CD4-positive, alpha-beta T cell treated with Interleukin-4 for 1 hour (primary cell): ENCODE measurements around the gene HOXC13.

ENCODE experiments used
- DNase-seq, 2 donors: peaks; one replicate each; pipeline ENCODE4 v3.0.0-alpha.2; 2020 to 2022

Gene HOXC13

GRCh38 chr12:53955036-53955775 lies 16.6 kb downstream of the HOXC13 start:
- DNase-seq = no peak

- no peak for DNase-seq
These were observed 17.2 kb downstream of the HOXC13 start for GRCh38 chr12:53955776-53956250.

GRCh38 chr12:53956251-53956887 lies 17.7 kb downstream of the HOXC13 start:
- no peak for DNase-seq

- DNase-seq = no peak
These were observed 18.4 kb downstream of the HOXC13 start for GRCh38 chr12:53956914-53957536.

- DNase-seq = no peak
These were observed 19.5 kb downstream of the HOXC13 start for GRCh38 chr12:53958128-53958527.

- DNase-seq = no peak
These were observed 20.7 kb downstream of the HOXC13 start for GRCh38 chr12:53959314-53959713.

GRCh38 chr12:53960187-53961024 lies 21.8 kb downstream of the HOXC13 start:
- DNase-seq = no peak

GRCh38 chr12:53961025-53961761 lies 22.6 kb downstream of the HOXC13 start:
- no peak for DNase-seq

- DNase-seq = no peak
These were observed 24.4 kb downstream of the HOXC13 start for GRCh38 chr12:53963005-53963404.

- DNase-seq = no peak
These were observed 25.0 kb downstream of the HOXC13 start for GRCh38 chr12:53963434-53964314.

GRCh38 chr12:53964315-53964713 lies 25.7 kb downstream of the HOXC13 start:
- DNase-seq = no peak

GRCh38 chr12:53965281-53966084 lies 26.9 kb downstream of the HOXC13 start:
- DNase-seq = no peak

- DNase-seq = no peak
These were observed 27.4 kb downstream of the HOXC13 start for GRCh38 chr12:53966085-53966384.

- no peak for DNase-seq
These were observed 27.9 kb downstream of the HOXC13 start for GRCh38 chr12:53966385-53967133.

GRCh38 chr12:53967421-53967925 lies 28.8 kb downstream of the HOXC13 start:
- DNase-seq = no peak

GRCh38 chr12:53968214-53969127 lies 29.8 kb downstream of the HOXC13 start:
- no peak for DNase-seq

- DNase-seq = no peak
These were observed 31.1 kb downstream of the HOXC13 start for GRCh38 chr12:53969588-53970259.

- DNase-seq = no peak
These were observed 31.8 kb downstream of the HOXC13 start for GRCh38 chr12:53970451-53970850.
